IPS-NIHi7 (cell line): ENCODE results near the gene GNG5.
"Not testable (repeated sequence)": the region's sequence is repeated elsewhere in the genome, so short reads cannot be mapped to it uniquely, and the experiment has no call there.

Source experiments
- DNase-seq: peaks from one replicate; pipeline ENCODE4 v3.0.0; 2012; ENCODE audit warnings: mixed read lengths; ENCODE audit errors: extremely low spot score

GNG5 gene

GRCh38 chr1:84506002-84506728 lies at the start of gene GNG5, which contains the start of gene SPATA1:
GNG5 (minus strand) TSS chr1:84506581; CDS start chr1:84506091, 490 bp downstream.
SPATA1 (plus strand) TSS chr1:84506386; CDS start chr1:84516360, 9,974 bp downstream.
- DNase-seq = peak; percentile 97

DNA sequence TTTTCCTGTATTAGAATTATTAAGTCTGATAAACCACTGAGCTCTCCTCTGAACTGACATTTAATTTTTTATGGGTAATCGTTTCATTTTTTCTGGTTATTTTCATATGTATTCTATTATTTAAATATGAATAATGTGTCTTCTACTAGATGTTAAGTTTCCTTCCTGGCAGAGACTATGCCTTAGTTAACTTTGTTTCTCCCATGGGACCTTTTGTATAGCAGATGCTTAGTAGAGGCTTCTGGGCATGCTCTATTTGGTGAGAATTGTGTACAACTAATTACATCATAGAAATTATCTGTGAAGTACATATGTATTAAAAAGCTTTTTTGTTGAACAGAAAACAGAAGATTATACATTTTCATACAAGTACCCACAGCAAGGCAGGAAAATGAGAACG lies 44.4 kb upstream of the GNG5 start:
- DNase-seq = no peak

DNA sequence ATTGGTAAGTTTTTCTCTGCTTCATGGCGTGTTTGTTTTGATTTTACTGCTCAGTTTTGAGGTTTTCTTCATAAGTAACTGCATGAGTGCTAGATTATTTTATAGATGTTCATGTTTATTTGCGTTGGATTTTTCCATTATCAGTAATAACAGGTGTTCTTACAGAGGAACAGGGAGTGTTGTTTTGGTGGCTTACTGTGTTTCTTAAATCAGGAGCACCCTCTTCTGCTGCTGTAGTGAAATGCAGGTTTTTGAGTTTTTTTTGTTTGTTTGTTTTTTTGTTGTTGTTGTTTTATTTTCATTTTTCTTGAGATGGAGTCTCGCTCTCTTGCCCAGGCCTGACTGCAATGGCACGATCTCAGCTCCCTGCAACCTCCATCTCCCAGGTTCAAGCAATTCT lies 35.3 kb upstream of the GNG5 start:
- peak; percentile 13 for DNase-seq

DNA sequence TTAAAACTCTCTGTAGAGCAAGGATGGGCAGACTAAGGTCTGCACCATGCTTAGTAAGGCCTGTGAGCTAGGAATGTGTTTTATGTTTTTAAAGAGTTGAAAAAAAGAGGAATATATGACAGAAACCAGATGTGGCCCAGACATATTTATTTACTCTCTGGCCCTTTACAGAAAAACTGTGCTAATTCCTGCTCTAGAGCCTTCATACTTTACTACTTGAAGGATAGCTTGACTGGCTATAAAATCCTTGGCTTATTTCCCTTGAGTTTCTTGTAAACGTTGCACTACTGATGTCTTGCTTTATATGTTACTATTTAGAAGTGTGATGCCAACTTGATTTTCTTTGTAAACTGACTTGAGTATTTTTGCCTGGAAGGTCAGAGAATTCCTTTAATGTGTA lies 34.4 kb upstream of the GNG5 start:
- DNase-seq = no peak

- no peak for DNase-seq
Observed at GRCh38 chr1:84539972-84540371, 33.6 kb upstream of the GNG5 start.

GRCh38 chr1:84538599-84538998 lies 32.2 kb upstream of the GNG5 start:
- DNase-seq = no peak

GRCh38 chr1:84525779-84526178 lies 19.4 kb upstream of the GNG5 start:
- DNase-seq = no peak

- no peak for DNase-seq
Observed at GRCh38 chr1:84524590-84524989, 18.2 kb upstream of the GNG5 start.

DNA sequence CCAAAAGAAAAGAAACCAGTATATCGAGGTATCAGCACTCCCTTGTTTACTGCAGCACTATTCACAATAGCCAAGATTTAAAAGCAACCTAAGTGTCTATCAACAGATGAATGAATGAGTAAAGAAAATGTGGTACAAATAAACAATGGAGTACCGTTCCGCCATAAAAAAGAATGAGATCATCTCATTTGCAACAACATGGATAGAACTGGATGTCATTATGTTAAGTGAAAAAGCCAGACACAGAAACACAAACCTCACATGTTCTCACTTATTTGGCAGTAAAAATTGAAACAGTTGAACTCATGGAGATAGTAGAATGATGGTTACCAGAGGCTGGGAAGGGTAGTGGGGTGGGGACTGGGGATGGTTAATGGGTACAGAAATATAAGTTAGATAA lies 4.3 kb upstream of the GNG5 start:
- no peak for DNase-seq

DNA sequence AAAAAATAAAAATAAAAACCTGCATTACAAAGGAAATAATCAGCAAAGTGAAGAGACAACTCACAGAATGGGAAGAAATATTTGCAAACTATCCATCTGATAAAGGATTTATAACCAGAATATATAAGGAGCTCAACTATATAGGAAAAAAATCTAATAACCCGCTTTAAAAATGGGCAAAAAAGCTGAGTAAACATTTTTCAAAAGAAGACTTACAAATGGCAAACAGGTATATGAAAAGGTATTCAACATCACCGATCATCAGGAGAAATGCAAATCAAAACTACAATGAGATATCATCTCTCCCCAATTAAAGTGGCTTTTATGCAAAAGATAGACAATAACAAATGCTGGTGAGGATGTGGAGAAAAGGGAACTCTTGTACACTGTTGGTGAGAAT lies 3.8 kb upstream of the GNG5 start:
- no peak for DNase-seq

DNA sequence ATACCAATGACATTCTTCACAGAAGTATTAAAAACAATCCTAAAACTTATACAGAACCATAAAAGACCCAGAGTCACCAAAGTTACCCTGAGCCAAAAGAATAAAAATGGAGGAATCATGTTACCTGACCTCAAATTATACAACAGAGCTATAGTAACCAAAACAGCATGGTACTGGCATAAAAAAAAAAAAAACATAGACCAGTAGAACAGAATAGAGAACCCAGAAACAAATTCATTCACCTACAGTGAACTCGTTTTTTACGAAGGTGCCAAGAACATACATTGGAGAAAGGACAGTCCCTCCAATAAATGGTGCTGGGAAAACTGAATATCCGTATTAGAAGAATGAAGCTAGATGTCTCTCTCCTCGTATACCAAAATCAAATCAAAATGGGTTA lies 2.6 kb upstream of the GNG5 start:
- DNase-seq = no peak

DNA sequence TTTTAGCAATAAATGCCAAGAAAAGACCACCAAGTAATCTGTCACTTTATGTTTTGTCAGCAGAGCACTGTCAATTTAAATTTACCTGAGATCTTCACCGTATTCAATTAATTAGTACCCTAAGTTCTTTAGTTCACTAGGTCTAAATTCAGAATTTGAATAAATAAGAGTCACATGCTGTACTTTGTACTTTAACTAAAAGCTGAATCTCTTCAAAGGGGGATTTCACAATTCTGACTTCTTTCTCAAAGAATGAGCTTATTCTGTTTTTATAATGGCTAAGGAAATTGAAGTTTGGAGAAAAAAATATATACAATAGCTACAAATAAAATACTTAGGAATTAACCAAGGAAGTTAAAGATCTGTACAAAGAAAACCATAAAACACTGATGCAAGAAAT lies 2.1 kb upstream of the GNG5 start:
- DNase-seq = no peak

GRCh38 chr1:84507887-84508286 lies 1.5 kb upstream of the GNG5 start:
- DNase-seq = not testable (repeated sequence)

- no peak for DNase-seq
Observed at GRCh38 chr1:84506729-84507453, 510 bp upstream of the GNG5 start.

DNA sequence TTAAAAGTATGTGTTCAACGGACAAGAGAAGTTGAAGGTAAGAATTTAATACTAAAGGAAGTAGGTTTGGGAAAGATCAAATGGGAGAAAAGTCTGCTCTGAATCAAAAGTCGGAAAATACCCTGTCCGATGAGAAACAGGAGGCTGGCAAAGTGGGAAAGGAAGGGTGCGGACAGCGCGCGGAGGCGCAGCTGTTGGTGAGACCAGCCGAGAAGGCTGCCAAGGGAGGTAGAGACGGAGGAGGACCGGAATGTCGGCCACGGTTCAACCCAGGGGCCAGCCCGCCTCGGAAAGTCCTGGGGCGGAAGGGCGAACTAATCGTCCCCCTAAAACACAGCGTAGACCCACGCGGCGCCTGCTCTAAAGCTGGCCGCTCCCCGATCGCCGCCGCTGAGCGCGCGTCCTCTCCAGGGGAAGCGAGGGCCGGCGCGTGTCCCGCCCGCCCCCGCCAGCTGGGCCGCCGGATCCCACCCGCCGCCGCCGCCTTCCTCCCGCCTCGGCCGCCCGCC lies 834 bp downstream of the GNG5 start:
- peak; percentile 76 for DNase-seq

DNA sequence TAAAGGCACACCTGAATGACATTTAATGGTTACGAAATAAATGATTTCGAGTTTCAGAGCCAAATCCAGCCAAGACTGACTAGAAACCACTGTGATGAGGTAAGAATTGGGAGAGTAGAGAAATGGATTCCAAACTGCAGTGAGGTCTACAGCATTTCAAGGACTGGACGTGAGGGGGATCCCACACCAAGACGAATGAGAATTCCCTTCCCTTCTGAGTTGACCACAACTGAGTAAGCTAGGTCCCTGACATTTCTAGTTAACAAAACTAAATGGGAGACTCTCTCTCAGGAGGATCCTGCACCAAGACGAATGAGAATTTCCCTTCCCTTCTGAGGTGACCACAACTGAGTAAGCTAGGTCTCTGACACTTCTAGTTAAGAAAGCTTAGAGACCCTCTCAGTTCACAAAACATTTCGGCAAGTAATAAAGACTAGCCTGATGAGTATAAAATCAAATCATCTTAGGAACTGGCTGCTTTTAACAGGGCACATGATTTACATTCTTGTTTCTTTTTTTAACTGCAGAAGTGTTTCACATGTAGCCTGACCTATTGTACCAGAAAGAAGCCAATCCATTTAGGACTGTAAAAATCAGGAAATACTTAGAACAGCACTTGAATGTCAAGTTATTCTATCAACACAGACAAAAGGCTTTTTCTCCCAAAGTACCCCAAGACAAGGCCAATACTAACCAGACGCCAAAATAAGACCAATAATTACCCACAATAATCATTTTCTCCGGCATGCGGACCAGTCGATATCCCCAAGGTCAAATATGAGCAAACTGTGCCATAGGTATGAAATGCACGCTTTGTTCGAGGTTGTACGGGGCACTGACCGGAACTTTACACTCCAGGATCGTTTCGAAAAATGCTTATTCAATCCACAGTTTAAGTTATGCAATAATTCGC lies 1.5 kb downstream of the GNG5 start:
- DNase-seq = no peak

GRCh38 chr1:84502927-84503326 lies 3.5 kb downstream of the GNG5 start:
- no peak for DNase-seq

DNA sequence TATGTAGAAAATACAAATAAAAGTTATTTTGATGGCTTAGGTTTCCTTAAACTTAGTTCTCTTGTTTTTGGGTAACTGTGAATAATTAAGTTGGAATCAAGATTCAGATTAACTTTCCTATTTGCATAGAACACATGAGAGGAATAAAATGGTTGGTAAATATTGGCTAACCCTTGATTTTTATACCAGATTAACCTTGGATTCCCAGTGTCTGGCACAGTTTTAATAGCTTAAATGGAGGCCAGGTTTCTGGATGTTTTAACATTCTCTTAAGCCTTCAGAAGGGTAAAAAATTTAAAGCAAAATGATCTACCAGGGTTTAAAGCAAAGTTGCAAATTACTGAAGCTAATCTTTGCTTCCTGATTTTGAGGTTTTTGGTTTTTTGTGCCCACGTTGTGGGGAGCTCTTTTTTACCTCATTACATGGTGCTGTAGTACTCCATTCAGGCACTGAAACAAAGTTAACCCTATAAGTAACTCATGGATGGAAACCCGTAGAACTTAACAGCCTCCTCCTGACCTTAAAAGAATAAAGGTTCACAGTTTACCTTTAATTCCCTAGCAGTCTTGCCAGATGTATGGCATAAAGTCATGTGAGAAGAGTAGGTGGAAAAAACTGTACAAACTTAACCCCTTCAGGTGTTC lies 8.6 kb downstream of the GNG5 start:
- no peak for DNase-seq

DNA sequence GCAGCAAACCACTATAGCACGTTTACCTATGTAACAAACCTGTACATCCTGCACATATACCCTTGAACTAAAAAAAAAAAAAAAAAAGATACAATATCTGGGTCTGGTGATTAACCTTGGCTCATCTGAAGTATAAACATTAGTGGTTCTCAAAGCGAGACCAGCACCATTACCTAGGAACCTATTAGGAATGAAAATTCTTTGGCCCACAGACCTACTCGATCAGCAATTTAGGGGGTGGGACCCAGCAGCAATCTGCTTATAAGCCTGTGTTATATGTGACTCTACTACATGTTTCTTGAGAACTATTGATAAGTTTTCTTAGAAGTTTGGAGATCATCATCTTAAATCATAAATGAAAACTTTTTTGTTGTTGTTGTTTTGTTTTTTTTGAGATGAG lies 9.9 kb downstream of the GNG5 start:
- DNase-seq = no peak

DNA sequence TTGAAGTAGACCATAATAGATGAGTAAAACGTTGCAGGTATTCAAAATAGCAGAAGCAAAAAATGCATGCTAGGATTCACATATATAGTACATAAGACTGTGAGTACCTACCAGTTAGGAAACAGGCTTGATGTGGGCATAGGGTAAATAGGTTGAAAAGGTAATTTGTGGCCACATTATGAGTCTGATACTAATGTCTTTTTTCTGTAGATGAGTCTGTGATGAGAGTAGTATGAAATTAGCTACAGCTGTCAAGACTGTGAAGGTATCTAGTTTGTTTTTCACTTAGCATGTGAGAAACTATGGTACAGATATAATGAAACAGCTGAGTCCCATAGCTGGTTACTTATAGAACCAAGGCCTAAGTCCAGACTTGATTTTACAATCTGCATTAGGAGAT lies 12.6 kb downstream of the GNG5 start:
- no peak for DNase-seq

DNA sequence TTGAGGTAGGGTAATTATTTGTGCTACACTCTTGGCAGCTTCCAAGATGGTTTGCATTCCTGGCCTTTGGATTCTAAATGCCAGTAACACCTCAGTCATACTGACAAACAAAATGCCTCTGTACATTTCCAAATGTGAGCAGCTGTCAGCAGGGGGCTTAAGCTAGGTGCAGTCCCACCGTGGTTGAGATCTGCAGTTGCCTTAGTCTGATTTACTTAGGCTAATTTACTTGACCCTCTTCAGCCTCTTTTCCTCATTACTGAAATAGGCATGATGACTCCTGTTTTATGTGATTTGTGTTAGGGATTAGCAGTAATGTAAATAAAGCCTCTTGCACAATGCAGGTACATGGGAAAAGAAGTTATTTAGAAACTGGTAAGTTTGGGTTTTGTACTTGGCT lies 13.7 kb downstream of the GNG5 start:
- no peak for DNase-seq

GRCh38 chr1:84489766-84490165 lies 16.6 kb downstream of the GNG5 start:
- no peak for DNase-seq
